ENCODE data around the gene TMED4.

TMED4 gene

DNA sequence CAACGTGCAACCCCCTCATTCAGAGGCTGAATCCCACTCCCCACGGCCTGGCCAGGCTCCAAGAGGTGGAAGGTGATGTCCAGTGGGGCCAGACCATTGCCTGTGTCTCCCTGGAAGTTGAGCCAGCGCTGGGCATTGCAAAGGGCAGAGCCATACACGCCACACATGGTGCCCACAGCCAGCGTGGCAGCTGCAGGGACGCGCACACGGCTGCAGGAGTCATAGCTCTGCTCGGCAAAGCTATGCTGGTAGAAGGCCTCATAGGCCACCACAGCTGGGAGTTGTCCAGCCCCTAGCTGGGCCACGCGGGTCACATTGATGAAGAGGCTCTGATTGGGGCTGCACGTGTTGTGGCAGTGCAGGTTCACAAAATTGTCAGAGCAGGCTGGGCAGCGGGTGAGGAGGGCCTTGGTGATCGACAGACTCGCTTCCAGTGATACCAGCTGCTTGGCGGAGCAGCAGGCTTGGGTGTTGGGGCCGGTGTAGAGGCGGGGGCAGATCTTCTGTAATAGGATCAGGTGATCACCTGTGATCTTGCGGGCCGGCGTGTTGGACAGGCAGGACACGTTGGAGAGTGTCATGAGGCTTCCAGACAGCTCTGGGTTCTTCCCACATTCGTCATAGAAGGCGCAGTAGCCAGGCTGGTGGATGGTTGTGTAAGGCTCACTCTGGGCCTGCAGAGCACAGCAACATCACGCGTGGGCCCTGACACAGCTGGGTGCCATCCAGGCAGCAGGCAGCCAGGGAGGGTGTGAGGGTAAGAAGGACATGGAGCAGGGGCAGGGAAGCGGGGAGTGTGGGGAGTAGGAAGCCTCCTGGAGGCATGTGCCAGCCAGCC lies 42.1 kb downstream of the TMED4 start:
- no peak for DNase-seq

GRCh38 chr7:44538798-44539668 lies 43.0 kb downstream of the TMED4 start:
- DNase-seq: no peak

DNA sequence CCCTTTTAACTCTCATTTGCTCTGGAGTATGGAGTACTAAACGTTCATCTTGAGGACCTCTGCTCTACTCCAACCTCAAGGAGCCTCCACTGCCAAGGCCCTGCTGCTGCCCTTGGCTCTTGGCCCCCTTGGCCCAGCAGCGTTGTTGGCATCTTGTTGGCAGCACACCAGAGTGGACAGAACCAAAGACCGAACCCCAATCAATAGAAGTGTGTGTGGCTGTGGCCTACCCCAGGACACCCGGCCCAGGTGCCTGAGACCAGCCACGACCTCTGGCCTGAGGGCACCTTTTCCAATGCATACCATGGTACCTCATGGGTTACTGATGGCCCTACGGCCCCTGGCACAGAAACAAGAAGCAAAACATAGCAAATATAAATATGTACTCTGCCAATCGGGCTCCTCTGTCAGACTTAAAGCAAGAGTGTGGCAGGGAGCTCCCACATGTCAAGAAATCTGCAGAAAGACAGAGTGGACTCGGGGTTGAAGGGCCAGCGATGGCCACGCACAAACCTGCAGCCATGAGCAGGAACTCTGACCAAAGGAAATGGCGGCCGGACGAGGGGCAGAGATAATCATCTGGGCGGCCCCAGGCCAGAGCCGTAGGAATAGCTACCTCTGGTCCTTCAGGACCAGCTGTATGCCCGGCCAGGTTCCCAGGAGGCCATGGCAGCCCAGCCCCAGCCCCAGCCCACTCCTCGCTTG lies 43.8 kb downstream of the TMED4 start:
- DNase-seq: no peak

GRCh38 chr7:44537442-44537841 lies 44.6 kb downstream of the TMED4 start:
- no peak for DNase-seq

DNA sequence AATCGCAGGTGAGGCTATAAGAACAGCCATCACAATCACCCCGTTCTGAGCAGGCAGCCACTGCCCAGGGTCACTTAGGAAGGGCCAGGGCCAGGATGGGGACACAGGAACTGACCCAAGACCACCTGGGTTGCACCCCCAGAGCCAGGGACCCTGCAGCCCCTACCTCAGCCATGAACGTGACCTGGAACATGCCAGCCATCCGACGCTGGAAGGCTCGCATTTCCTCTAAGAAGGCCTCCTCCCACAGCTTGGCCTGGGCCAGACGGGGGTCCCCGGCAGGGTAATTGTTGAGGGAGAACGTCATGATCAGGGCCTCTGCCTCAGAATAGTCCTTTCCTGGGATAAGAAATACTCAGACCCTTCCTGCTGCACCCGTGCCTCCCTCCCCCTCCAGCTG lies 45.9 kb downstream of the TMED4 start:
- DNase-seq: no peak

GRCh38 chr7:44535348-44536064 lies 46.5 kb downstream of the TMED4 start:
- no peak for DNase-seq

DNA sequence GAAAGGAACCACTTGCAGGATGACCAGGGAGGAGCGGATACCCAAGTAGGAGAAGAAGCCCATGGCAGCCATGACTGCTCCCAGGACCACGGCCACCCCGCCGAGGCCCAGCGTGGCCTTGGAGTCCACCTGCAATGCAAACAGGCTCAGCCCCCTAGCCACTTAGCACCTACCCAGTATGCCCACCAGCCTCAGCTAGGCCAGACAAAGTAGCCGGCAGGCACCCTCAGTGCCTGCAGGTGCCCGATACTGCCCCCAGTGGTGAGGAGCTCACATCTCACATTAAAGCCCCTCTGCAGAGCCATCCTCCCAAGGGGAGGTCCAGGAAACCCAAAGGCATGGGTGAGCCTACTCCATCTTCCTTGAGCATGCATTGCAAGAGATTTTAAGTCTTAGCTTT lies 47.5 kb downstream of the TMED4 start:
- DNase-seq: peak in 1 of 2 experiments; percentile 52

GRCh38 chr7:44534087-44534486 lies 47.9 kb downstream of the TMED4 start:
- DNase-seq: no peak

DNA sequence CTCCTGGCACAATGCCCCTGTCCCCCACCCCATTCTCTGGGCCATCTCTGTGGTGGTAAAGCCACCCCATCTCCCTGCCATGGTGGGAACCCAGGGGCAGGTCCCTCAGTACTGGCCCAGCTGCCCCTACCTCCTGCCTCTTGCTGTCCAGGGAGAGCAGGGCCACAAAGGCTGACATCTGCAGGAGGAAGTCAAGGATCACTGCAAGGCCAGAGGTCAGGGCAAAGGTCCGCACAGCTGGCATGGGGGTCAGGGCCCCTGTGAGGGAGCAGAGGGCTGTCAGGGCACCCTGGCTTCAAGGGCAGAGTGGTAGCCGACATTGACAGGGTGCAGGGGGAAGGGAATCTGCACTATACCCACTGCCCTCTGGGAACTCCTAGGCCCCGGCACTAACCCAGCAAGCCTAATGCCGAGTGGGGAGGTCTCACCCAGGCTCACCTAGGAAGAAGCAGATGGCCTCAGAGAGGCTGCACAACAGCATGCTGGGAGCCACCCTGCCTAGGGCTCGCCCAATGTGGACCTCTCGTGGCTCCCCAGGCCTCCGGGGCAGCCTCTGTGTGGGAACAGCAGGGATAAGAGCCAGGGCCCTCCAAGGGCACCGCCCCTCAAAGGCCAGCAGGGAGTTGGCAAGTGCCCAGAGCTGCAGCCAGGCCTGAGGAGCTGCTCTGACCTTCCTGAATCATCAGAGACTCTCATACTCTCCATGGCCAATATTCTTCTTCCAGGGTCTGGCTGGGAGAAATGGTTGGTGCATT lies 48.6 kb downstream of the TMED4 start:
- DNase-seq: peak in 1 of 2 experiments; percentile 10

DNA sequence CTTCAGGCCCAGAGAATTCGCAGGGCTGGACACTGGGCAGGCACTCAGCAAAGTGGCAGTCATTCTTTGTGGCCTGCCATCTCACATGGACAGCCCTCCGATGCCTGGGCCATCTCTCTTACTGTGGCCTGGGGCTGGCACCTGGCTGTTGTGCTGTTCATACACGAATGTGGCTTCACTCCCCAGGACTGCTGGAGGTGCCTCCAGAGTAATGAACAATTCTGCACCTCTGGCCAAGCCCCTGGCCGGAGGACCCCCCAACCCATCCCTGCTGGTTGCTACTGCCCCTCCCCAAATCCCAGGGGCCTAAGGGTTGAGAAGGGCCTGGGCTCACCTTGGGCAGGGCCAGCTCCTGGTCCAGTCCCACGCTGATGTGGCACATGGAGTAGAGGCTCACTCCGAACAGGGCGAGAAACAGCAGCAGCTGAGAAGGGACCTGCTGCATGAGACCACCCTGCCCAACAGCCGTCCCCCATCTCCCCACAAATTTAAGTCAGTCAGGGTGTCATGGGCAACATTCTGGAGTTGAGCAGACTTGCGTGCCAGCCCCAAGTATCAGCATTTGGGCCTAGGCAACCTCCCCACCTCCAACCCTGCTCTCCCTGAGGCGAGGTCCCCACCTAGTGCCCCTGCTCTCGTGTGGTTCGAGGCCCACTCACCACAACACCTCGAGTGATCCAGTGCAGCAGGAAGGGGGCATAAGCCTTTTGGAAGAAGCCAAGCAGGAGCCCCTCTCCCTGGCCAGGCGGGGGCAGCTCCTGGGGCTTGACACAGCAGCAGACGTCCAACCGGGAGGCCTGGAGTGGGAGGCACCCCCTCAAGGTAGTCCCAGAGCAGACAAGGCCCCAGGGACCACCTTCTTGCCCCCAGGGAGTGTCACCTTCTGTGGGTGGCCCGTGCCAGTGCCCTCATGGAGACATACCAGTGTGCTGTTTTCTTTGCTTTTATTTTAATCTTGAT lies 50.3 kb downstream of the TMED4 start:
- no peak for DNase-seq

DNA sequence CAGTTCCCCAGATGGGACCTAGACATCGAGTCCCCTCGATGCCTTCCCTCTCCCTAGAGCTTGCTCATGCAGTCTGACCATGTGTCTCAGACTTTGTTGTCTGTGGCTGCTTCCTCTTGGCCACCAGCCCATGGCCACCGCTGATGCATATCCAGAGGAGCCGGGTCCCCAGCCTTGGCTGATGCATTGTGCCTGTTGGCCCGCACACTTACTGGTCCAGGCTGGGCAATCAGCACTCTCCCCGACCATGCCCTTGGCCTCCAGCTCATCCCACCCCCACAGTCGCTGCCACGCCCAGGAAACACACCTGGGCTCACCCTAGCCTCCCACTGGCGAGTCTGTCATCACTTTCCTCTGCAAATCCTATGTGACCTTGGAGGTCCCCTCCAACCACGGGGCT lies 51.0 kb downstream of the TMED4 start:
- DNase-seq: no peak
